ENCODE results near the gene TOMM6.
"Not testable (repeated sequence)": the region's sequence is repeated elsewhere in the genome, so short reads cannot be mapped to it uniquely, and the experiment has no call there.

Gene TOMM6

GRCh38 chr6:41759905-41760579 is 27.5 kb upstream of the TOMM6 start:
- no peak for DNase-seq (ENCODE audit: low read depth in 3 of 3, low spot score in 1 of 3)

- DNase-seq (ENCODE audit: low read depth in 3 of 3, low spot score in 1 of 3): no peak
These were observed 24.0 kb upstream of the TOMM6 start for GRCh38 chr6:41763470-41763869.

GRCh38 chr6:41766043-41766664 is 21.3 kb upstream of the TOMM6 start:
- not testable (repeated sequence) for DNase-seq (ENCODE audit: low read depth in 3 of 3, low spot score in 1 of 3)

- no peak for DNase-seq (ENCODE audit: low read depth in 3 of 3, low spot score in 1 of 3)
These were observed 20.2 kb upstream of the TOMM6 start for GRCh38 chr6:41767112-41767833.

GRCh38 chr6:41768545-41769308 is 18.8 kb upstream of the TOMM6 start:
- DNase-seq (ENCODE audit: low read depth in 3 of 3, low spot score in 1 of 3): no peak

- no peak for DNase-seq (ENCODE audit: low read depth in 3 of 3, low spot score in 1 of 3)
These were observed 18.1 kb upstream of the TOMM6 start for GRCh38 chr6:41769376-41769775.

- DNase-seq (ENCODE audit: low read depth in 3 of 3, low spot score in 1 of 3): no peak
These were observed 17.0 kb upstream of the TOMM6 start for GRCh38 chr6:41770381-41771057.

- DNase-seq (ENCODE audit: low read depth in 3 of 3, low spot score in 1 of 3): no peak
These were observed 16.2 kb upstream of the TOMM6 start for GRCh38 chr6:41771058-41771983.

GRCh38 chr6:41774841-41775240 is 12.7 kb upstream of the TOMM6 start:
- no peak for DNase-seq (ENCODE audit: low read depth in 3 of 3, low spot score in 1 of 3)

- no peak for DNase-seq (ENCODE audit: low read depth in 3 of 3, low spot score in 1 of 3)
These were observed 12.1 kb upstream of the TOMM6 start for GRCh38 chr6:41775293-41775882.

- no peak for DNase-seq (ENCODE audit: low read depth in 3 of 3, low spot score in 1 of 3)
These were observed 9.8 kb upstream of the TOMM6 start for GRCh38 chr6:41777551-41778285.

GRCh38 chr6:41778895-41779294 is 8.6 kb upstream of the TOMM6 start:
- DNase-seq (ENCODE audit: low read depth in 3 of 3, low spot score in 1 of 3): no peak

GRCh38 chr6:41779336-41779735 is 8.2 kb upstream of the TOMM6 start:
- DNase-seq (ENCODE audit: low read depth in 3 of 3, low spot score in 1 of 3): no peak

GRCh38 chr6:41779788-41780550 is 7.5 kb upstream of the TOMM6 start, which contains the start of gene FRS3:
TSS of gene FRS3 (minus strand) at chr6:41779900. CDS start at chr6:41776987, 2,913 bp downstream.
- DNase-seq (ENCODE audit: low read depth in 3 of 3, low spot score in 1 of 3): peak; percentile 97 to 100 (median 99)

GRCh38 chr6:41780551-41781365 is 6.7 kb upstream of the TOMM6 start, which contains the start of gene PRICKLE4:
TSS of gene PRICKLE4 (plus strand) at chr6:41780782. CDS start at chr6:41783474, 2,692 bp downstream.
- DNase-seq (ENCODE audit: low read depth in 3 of 3, low spot score in 1 of 3): no peak

- DNase-seq (ENCODE audit: low read depth in 3 of 3, low spot score in 1 of 3): no peak
These were observed 6.1 kb upstream of the TOMM6 start for GRCh38 chr6:41781366-41781730.

Measured in stimulated activated CD4-positive, alpha-beta T cell treated with anti-CD3 and anti-CD28 coated beads, TNF-alpha, amount 100 ng/mL, for 1 hour (primary cell).